ENCODE measurements around the gene PSG5. TPM values are rescaled to one million over a fixed set of nuclear protein-coding genes. Genes with fewer than 3 reads are reported as not detected.
"Not testable (repeated sequence)": the region's sequence is repeated elsewhere in the genome, so short reads cannot be mapped to it uniquely, and the experiment has no call there.

PSG5 gene
- polyA plus RNA-seq, 3 donors, result 0.67 TPM; not detected in 2

DNA sequence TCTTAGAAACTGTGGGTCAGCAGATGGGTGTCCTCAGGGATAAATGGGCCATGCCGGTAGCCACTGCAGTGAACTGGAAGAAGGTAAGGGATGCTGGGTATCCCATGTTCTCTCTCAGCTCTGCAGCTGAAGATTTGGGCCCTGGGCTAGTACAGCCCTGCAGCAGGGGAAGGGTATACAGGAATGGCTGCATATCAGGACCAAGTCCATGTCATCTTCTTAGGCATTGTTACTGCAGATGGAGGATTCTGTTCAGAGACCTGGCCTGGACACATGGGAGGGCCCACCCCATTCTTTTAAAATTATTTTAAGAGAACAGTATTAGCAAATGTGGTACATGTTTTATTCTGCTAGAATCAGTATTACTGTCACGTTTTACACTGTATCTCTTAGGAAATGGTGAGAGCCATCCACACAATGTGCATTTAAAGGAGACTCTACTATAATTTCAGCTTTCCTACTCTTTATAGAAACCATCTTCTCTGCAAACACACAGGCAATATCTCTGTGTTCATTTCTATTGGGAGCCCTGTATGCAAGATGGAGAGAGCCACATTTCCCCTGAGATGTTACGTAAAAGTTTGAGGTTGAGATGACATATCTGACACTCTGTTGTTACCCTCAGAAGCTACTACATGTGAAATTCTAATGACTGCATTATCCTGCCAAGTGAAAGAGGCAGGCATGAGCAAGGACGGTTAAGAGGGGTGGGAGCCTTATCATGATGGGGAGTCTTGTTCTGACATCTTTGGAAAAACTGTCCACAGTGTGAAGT lies 6.2 kb upstream of the PSG5 start:
- DNase-seq (ENCODE audit: low read depth in 3 of 3, low spot score in 2 of 3), result not testable (repeated sequence)

- DNase-seq (ENCODE audit: low read depth in 3 of 3, low spot score in 2 of 3), result not testable (repeated sequence)
Measured at GRCh38 chr19:43188092-43188491, 1.8 kb upstream of the PSG5 start.

GRCh38 chr19:43181869-43182771 lies 4.2 kb downstream of the PSG5 start:
- DNase-seq (ENCODE audit: low read depth in 3 of 3, low spot score in 2 of 3), result not testable (repeated sequence)

GRCh38 chr19:43179569-43180147 lies 6.7 kb downstream of the PSG5 start:
- not testable (repeated sequence) for DNase-seq (ENCODE audit: low read depth in 3 of 3, low spot score in 2 of 3)

DNA sequence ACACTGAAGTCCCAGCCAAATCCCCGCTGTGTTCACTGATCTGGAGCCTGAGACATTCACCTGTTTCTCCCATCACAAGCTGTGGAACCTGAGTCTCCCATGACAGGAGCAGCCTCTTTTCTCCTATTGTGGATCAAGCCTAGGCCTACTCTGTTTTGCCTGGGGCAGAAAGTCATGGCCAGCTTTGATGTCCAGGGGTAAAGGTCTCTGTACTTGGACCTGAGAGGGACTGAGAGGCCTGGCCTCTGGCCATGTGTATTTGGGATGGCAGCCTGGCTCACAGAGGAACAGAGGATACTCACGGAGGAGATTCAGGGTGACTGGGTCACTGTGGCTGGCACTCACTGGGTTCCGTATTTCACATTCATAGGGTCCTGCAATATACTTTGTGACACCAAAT lies 7.8 kb downstream of the PSG5 start:
- DNase-seq (ENCODE audit: low read depth in 3 of 3, low spot score in 2 of 3), result not testable (repeated sequence)

DNA sequence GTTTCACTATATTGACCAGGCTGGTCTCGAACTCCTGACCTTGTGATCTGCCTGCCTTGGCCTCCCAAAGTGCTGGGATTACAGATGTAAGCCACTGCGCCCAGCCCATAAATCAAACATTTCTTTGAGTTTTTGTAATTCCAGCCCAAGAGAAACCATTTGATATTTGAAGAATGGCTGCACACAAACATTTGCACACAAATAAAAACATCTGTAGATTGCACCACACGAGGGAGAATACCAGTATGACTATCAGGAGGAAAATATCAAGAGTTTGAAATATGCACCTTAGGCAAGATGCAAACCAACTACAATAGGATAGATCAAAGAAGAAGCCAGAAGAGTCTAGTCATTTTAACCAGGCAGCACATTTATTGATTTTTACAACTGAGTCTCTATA lies 20.4 kb downstream of the PSG5 start:
- not testable (repeated sequence) for DNase-seq (ENCODE audit: low read depth in 3 of 3, low spot score in 2 of 3)

GRCh38 chr19:43163135-43163534 lies 23.2 kb downstream of the PSG5 start:
- not testable (repeated sequence) for DNase-seq (ENCODE audit: low read depth in 3 of 3, low spot score in 2 of 3)

DNA sequence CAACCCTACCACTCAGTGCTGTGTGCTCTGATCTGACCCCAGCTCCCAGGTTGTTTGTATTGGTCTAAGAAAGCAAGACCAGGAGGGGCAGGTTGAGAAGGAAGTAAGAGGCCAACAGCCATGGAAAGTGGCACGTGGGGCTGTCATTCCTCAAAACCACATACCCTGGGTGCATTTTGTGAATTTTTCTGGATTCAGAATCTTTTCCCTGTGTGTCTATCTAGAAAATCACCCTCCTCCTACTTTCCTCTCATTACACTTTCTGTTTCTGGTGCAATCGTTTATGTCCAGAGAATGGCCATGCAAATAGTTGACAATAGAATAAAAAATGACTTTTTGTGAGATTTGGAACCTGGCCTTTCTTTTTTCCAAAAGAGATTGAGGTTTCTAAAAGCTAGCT lies 24.1 kb downstream of the PSG5 start:
- DNase-seq (ENCODE audit: low read depth in 3 of 3, low spot score in 2 of 3), result not testable (repeated sequence)

DNA sequence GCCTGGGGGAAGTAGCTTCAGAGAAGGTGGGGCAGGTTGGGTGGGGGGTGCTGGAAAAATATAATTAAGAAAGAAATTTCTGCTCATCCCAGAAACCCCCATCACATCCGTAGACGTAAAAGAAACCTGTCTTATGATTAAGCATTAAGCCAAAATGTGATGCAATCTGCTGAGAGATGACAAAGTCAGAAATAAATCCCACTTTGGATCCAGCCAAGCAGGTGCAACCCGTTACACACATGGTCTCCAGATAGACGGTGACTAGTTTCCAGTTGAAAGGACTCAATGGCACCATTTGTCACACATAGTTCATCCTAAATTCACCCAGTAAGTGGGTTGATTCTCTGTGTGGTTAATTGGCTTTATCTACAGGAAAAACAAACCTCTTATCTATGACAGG lies 34.1 kb downstream of the PSG5 start:
- DNase-seq (ENCODE audit: low read depth in 3 of 3, low spot score in 2 of 3), result no peak

DNA sequence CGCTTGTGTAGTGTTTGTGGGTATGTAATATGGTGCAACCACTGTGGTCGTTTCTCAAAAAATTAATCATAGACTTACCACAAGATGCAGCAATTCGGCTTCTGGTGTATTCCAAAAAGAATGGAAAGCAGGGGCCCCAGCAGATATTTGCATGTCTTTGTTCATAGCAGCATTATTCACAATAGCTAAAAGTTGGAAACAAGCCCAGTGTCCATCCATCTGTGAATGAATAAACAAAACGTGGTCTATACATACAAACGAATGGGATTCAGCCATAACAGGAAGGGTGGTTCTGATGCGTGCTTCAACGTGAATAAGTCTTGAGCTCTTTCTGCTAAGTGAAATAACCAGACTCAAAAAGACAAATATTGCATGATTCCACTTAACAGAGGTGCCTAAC lies 36.5 kb downstream of the PSG5 start:
- DNase-seq (ENCODE audit: low read depth in 3 of 3, low spot score in 2 of 3), result not testable (repeated sequence)

DNA sequence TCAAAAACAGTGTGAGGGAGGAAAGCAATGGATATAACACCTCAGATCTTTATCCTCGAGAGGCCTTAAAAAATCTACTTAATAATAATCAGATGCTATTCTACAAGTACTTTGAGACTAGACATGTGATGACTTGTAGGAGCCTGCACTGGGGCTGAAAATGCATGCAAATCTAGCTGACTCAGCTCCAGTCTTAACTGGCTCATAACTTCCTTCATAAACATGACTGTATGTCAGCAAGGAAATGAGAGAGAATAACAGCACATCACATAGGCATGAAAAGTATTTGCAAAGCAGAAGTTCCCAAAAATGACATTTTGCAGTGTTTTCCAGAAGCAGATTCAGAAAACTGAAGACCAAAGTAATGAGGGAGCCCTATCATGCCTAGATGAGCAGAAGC lies 38.1 kb downstream of the PSG5 start:
- DNase-seq (ENCODE audit: low read depth in 3 of 3, low spot score in 2 of 3), result no peak

DNA sequence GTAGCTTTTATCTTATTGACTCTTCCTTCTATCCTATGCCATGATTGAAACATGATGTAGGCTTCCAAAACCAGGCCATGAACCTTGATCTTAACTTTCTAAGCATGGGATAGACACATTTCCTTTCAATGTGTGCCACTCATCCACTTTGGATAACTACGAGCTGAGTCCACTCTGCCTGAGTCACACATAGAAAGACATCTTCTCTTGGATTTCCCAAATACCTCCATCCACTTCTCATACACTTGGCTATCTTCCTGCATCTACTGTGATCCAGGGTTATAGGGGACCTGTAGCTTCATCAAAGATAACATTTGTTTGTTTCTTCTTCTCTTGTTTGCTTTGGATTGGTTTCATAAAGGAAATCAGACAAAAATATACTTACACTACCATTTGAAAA lies 44.6 kb downstream of the PSG5 start:
- not testable (repeated sequence) for DNase-seq (ENCODE audit: low read depth in 3 of 3, low spot score in 2 of 3)

- no peak for DNase-seq (ENCODE audit: low read depth in 3 of 3, low spot score in 2 of 3)
Measured at GRCh38 chr19:43132696-43133095, 53.6 kb downstream of the PSG5 start.

GRCh38 chr19:43131281-43131842 lies 55.0 kb downstream of the PSG5 start:
- not testable (repeated sequence) for DNase-seq (ENCODE audit: low read depth in 3 of 3, low spot score in 2 of 3)

DNA sequence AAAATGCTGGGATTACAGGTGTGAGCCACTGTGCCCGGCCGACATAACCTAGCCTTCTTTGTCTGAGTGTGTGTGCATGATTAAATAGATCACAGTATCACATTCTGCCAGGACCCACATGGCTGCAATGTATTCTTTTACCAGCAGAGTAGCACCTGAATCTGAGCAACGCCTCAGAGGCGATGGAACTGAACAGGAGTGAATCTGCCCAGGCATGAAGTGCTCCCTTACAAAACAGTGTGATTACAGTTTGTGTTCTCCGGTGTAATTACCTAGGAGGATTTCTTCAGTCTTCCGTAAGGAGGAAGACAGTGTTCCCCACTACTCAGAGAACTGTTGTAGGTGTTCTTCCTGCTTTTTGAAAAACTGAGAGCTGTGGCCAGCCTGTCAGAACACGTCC lies 57.1 kb downstream of the PSG5 start:
- not testable (repeated sequence) for DNase-seq (ENCODE audit: low read depth in 3 of 3, low spot score in 2 of 3)

GRCh38 chr19:43127336-43127735 lies 59.0 kb downstream of the PSG5 start:
- DNase-seq (ENCODE audit: low read depth in 3 of 3, low spot score in 2 of 3), result not testable (repeated sequence)

- no peak for DNase-seq (ENCODE audit: low read depth in 3 of 3, low spot score in 2 of 3)
Measured at GRCh38 chr19:43126720-43127119, 59.6 kb downstream of the PSG5 start.

DNA sequence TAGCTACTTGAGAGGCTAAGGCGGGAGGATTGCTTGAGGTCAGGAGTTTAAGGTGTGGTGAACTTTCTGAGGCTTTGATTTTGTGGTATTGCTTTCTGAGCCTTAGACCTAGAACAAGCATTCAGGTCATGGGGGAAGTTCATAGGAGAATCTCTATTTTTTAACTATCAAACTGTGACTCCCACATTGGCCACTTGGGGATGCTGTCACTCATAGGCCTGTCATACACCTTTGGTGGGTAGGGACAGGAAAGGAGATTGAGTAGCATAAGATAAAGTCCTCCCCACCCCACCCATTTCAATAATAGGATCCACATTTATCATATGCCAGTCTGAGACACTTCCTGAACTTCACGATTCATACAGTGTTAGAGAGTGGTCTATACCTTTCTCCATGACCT lies 62.0 kb downstream of the PSG5 start:
- no peak for DNase-seq (ENCODE audit: low read depth in 3 of 3, low spot score in 2 of 3)

DNA sequence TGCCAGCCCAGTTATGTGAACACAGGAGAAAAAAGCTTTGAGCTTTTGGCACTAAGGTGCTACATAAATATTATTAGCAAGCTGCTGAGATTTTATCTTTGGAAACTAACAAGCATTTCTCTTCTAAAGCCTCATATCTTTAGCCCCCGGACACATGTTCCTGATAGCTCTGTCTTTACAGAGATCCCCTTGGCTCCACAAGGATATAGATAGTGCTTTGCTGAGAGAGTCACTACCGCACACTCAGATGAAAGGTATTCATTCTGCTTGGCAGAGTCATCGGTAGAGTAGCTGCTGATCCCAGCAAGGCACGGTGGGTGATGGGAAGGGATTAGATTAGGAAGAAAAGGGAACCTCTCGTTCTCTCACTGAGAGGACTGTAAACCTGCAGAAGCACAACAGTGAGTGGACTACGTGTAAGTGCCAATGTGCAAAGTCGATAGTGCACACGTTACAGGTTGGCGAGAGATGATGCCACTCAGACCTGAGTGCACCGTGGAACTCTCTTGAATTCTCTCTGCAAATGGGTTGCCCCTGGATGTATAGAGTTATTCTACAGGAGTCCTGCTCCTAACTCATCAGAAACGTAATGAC lies 65.8 kb downstream of the PSG5 start:
- not testable (repeated sequence) for DNase-seq (ENCODE audit: low read depth in 3 of 3, low spot score in 2 of 3)

DNA sequence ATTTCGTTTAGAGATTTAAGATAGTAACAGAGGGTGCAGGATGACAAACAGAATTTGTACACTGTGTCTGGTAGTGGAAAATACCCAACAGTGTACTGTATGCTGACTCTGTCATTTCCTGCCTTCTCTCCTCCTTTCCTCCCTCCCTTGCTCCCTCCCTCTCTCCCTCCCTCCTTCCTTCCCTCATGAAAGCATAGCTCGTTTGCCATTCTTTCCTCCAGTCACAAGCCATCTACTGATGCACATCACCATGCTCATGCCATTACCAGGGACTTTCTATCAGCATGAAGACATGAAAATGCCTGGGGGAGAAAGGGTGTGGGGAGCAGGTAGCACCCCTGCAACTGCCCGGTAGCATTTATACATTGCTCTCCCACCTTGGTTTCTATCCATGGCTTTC lies 66.8 kb downstream of the PSG5 start:
- not testable (repeated sequence) for DNase-seq (ENCODE audit: low read depth in 3 of 3, low spot score in 2 of 3)

Measured in right renal cortex interstitium (tissue), 3 donors.